SKM-1 treated with dmso at 0.1 percent for 144 hours (cell line): ENCODE measurements around the gene KLK11.

Experiments
- DNase-seq: peaks from one replicate; lab custom pipeline; 2025; ENCODE audit not compliant: unreplicated experiment; lab: John Stamatoyannopoulos, UW

Gene KLK11

GRCh38 chr19:50974702-50975556 is 51.5 kb downstream of the KLK11 start:
- no peak for DNase-seq

- no peak for DNase-seq
These were observed 53.5 kb downstream of the KLK11 start for GRCh38 chr19:50972795-50973376.
